Glutamatergic neuron (in vitro differentiated cells): ENCODE data around the gene PRDM16. TPM values are rescaled to one million over a fixed set of nuclear protein-coding genes. Genes with fewer than 3 reads are reported as not detected.

Source experiments
- DNase-seq: peaks from one replicate; pipeline ENCODE4 v3.0.0; 2022
- H3K27ac Mint-ChIP-seq: one replicate; pipeline ENCODE4 v1.8.0; 2020; ENCODE audit warnings: mild to moderate bottlenecking, mixed read lengths, inconsistent platforms; ENCODE audit not compliant: unreplicated experiment
- H3K27me3 Mint-ChIP-seq: one replicate; pipeline ENCODE4 v1.8.0; 2020; ENCODE audit warnings: mild to moderate bottlenecking, moderate library complexity, mixed read lengths, inconsistent platforms; ENCODE audit not compliant: unreplicated experiment
- H3K36me3 Mint-ChIP-seq: one replicate; pipeline ENCODE4 v1.8.0; 2020; ENCODE audit warnings: mild to moderate bottlenecking, mixed read lengths, inconsistent platforms; ENCODE audit not compliant: unreplicated experiment
- H3K4me1 Mint-ChIP-seq: one replicate; pipeline ENCODE4 v1.8.0; 2020; ENCODE audit warnings: mild to moderate bottlenecking, low read depth, mixed read lengths, inconsistent platforms; ENCODE audit not compliant: unreplicated experiment
- H3K4me3 Mint-ChIP-seq: one replicate; pipeline ENCODE4 v1.8.0; 2020; ENCODE audit warnings: mild to moderate bottlenecking, mixed read lengths, inconsistent platforms; ENCODE audit not compliant: unreplicated experiment
- H3K9me3 Mint-ChIP-seq: one replicate; pipeline ENCODE4 v1.8.0; 2020; ENCODE audit warnings: mild to moderate bottlenecking, moderate library complexity, mixed read lengths, inconsistent platforms; ENCODE audit not compliant: unreplicated experiment
- total RNA-seq: library from RNA; stranded (reverse); fragmentation: NEBNext Ultra II Directional; extraction: Animal tissue kit (Norgen Biotek cat#: 25700); gene quantifications from one replicate; pipeline ENCODE4 v1.2.1, GENCODE V29; 2021; ENCODE audit not compliant: unreplicated experiment
- TF ChIP-seq, protein P1 (sequence below): fragments of 200-600 bp; sonication (generic); IDR thresholded peaks from one replicate; pipeline ENCODE4 v1.5.0; 2021; ENCODE audit not compliant: partially characterized antibody, unreplicated experiment

Gene PRDM16
- total RNA-seq, 1 donor from 2014 or later: 0.07 TPM

DNA sequence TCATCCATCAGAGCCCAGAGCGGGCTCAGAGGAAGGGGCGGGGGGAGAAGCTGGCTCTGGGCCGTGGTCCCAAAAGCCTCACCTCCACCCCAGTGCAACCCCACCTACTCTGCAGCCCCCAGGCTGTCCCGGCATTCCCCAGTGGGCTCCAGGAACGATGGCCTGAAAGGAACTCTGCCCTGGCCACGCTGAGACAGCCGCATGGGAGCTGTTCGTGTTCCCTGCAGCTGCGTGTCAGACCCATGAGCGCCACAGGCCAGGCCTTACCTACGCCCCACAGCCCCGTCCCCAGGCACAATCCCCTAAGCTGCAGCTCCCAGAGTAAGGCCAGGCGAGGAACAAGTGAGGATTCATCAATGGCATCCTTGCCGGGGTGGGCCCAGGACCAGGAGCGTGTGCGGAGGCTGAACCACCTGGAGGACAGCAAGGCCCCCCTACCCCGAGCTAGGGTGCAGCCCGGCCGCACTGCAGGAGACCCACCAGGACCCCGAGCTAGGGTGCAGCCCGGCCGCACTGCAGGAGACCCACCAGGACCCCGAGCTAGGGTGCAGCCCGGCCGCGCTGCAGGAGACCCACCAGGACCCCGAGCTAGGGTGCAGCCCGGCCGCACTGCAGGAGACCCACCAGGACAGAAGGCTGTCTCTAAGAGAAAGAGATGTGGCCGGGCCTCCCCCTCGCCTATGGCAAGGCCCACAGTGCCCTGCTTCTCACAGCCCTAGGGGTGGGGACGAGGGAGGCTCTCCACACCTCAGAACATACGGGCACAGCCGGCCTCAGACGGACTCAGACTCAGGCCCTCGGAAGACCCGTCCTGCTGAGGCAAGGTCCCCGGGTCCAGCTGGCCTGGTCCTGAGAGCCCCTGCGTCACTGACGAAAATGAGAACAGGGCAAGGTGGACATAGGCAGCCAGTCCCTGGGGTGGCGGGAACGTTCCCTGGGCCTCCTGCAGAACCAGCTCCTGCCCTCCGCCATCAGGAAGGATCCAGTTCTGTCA, 359.0 kb downstream of the PRDM16 start:
- no peaks in the 10 kb centered on the region for H3K36me3 Mint-ChIP-seq
- no peak for DNase-seq
- H3K4me1 Mint-ChIP-seq: peaks cover 8% of the 10 kb centered on the region
- peaks cover 5% of the 10 kb centered on the region for H3K27me3 Mint-ChIP-seq
- TF ChIP-seq, protein P1, sequence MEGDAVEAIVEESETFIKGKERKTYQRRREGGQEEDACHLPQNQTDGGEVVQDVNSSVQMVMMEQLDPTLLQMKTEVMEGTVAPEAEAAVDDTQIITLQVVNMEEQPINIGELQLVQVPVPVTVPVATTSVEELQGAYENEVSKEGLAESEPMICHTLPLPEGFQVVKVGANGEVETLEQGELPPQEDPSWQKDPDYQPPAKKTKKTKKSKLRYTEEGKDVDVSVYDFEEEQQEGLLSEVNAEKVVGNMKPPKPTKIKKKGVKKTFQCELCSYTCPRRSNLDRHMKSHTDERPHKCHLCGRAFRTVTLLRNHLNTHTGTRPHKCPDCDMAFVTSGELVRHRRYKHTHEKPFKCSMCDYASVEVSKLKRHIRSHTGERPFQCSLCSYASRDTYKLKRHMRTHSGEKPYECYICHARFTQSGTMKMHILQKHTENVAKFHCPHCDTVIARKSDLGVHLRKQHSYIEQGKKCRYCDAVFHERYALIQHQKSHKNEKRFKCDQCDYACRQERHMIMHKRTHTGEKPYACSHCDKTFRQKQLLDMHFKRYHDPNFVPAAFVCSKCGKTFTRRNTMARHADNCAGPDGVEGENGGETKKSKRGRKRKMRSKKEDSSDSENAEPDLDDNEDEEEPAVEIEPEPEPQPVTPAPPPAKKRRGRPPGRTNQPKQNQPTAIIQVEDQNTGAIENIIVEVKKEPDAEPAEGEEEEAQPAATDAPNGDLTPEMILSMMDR: no peak
- H3K27ac Mint-ChIP-seq: no peak overlapping the region
- H3K4me3 Mint-ChIP-seq: no peak overlapping the region
- H3K9me3 Mint-ChIP-seq: no peaks in the 10 kb centered on the region

DNA sequence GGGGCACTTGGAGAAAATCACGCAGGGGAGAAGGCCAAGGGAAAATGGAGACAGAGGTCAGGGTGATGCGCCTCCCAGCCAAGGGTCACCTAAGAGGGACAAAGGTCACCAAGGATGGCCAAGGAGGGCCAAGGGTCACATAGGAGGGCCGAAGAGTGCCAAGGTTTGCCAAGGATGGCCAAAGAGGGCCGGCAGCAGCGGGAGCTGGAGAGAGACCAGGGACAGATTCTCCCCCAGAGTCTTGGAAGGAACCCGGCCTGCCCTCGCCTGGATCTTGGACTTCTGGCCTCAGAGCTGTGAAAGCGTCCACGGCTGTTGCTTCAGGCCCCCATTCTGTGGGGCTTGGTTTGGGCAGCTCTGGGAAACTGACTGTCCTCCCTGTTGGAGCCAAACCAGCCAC, 359.9 kb downstream of the PRDM16 start:
- no peaks in the 10 kb centered on the region for H3K9me3 Mint-ChIP-seq
- no peak overlapping the region for H3K27ac Mint-ChIP-seq
- H3K4me1 Mint-ChIP-seq: peaks cover 8% of the 10 kb centered on the region
- H3K36me3 Mint-ChIP-seq: no peaks in the 10 kb centered on the region
- TF ChIP-seq, protein P1: no peak
- peaks cover 5% of the 10 kb centered on the region for H3K27me3 Mint-ChIP-seq
- H3K4me3 Mint-ChIP-seq: no peak overlapping the region
- no peak for DNase-seq

DNA sequence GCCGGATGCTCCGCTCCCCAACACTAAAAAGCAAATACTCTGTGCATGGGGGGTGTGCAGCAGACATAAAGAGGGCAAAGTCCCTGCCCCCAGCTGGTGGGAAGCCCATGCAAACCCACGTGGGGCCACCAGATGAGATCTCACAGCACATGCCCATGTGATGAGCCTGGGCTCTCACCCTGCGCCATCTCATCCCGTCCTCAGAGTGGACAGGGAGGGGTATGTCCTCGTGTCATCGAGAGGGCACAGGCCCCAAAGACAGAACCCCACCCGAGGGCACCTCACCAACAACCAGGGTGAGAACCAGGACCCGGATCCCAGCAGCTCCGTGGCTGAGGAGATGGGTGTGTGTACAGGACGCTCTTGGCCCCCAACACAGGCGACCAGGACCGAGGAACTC, 360.3 kb downstream of the PRDM16 start:
- H3K36me3 Mint-ChIP-seq: no peaks in the 10 kb centered on the region
- H3K27me3 Mint-ChIP-seq: peaks cover 3% of the 10 kb centered on the region
- peaks cover 5% of the 10 kb centered on the region for H3K4me1 Mint-ChIP-seq
- TF ChIP-seq, protein P1: no peak
- H3K27ac Mint-ChIP-seq: no peak overlapping the region
- no peak for DNase-seq
- no peaks in the 10 kb centered on the region for H3K9me3 Mint-ChIP-seq
- no peak overlapping the region for H3K4me3 Mint-ChIP-seq

DNA sequence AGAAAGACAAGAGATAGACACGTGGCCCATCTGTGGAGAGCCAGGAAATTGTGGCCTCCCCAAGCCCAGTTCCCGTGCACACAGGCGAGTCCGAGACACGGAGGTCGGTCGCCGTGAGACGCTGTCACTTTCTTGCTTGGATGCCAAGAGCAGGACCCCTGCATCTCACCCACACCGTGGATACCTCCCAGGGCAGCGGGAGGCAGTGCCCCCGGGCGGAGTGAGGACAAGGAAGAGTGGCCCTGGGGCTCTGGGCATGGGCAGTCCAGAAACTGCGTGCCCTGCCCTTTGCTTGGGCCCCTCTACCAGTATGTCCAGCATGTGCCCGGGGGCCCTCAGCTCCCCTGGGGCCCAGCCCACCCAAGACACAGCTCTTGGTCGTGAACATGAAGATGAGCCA, 360.8 kb downstream of the PRDM16 start:
- Mint-ChIP-seq H3K4me3 (no peak overlapping the region), H3K36me3 (no peaks in the 10 kb centered on the region), H3K4me1 (peaks cover 5% of the 10 kb centered on the region), H3K27ac (no peak overlapping the region), H3K9me3 (no peaks in the 10 kb centered on the region), H3K27me3 (peaks cover 3% of the 10 kb centered on the region)
- TF ChIP-seq, protein P1: no peak
- no peak for DNase-seq

DNA sequence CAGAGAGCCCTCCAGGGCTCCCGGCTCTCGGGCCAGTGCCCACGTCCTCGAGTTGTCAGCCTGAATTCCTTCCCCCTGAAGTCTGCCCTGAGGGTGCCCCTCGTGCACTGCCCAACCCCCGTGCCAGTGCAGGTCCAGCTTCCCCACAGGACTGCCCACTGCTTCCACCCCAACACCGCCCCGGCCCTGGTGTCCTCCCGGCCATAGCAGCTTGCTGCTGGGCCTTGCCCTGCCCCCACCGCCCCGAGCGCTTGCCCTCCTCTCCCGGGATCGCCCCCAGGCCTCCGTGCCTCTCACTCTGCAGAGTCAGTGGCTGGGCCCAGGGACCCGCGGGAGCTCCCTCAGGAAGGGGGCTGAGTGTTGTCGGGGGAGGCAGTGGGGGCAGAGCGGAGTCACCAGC, 361.4 kb downstream of the PRDM16 start:
- Mint-ChIP-seq H3K27me3 (peaks cover 3% of the 10 kb centered on the region), H3K27ac (no peak overlapping the region), H3K36me3 (no peaks in the 10 kb centered on the region), H3K4me3 (no peak overlapping the region), H3K4me1 (peaks cover 5% of the 10 kb centered on the region), H3K9me3 (peaks cover 1% of the 10 kb centered on the region)
- no peak for DNase-seq
- TF ChIP-seq, protein P1: no peak
